ENCODE results near the gene LRRC43.
"Not testable (repeated sequence)": the region's sequence is repeated elsewhere in the genome, so short reads cannot be mapped to it uniquely, and the experiment has no call there.

LRRC43 gene

DNA sequence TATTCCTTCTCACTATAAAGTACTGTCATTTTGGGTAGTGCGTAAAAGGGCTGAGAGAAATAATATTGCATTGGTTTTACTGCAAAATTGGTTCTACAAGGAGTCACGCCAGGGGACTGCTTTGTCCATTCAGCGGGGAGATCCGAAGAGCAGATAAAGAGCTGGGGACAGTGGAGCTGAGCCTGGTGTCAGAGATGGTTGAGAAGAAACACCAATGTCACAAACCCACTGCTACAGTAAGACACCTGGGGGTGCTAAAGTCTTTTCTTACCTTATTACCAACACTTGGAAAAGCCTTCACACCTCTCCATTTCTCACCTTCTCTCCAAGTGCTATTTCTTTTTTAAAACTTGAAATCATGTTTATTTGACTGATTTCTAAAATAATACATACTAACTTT, 23.0 kb upstream of the LRRC43 start:
- no peak for DNase-seq

DNA sequence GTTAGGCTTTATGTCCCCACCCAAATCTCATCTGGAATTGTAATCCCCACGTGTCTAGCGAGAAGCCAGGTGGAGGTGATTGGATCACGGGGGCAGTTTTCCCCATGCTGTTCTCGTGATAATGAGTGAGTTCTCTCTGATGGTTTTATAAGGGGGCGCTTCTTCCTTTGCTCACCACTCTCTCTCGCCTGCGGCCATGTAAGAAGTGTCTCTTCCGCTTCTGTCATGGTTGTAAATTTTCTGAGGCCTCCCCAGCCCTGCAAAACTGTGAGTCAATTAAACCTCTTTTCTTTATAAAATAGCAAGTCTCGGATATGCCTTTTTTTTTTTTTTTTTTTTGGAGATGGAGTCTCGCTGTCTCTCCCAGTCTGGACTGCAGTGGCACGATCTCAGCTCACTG, 22.2 kb upstream of the LRRC43 start:
- DNase-seq = no peak

DNA sequence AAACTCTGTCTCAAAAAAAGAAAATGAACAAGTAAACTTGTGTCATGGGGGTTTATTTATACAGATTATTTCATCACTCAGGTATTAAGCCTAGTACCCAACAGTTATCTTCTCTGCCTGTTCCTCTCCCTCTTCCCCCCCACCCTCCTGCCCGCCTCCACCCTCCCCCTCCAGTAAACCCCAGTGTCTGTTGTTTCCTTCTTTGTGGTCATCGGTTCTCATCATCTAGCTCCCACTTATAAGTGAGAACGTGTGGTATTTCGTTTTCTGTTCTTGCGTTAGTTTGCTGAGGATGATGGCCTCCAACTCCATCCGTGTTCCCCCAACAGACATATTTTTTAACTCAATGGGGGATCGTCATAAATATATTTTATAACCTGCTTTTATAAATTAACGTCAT, 21.2 kb upstream of the LRRC43 start:
- no peak for DNase-seq

DNA sequence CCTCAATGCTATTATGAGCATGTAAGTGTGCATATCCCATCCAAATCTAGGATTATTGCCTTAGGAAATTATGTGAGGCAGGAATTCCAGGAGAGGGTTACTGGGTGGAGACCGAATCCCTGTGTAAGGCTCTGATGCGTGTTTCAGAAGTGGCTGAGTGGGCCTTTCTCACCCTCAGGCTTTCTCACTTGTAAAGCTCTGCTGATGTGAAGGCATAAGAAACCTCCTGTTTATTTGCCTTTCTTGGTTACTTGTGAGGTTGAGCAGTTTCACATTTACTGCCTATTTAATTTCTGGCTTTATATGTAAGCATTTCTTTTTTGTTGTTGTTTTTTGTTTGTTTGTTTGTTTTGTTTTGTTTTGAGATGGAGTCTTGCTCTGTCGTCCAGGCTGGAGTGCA, 19.9 kb upstream of the LRRC43 start:
- DNase-seq = no peak

DNA sequence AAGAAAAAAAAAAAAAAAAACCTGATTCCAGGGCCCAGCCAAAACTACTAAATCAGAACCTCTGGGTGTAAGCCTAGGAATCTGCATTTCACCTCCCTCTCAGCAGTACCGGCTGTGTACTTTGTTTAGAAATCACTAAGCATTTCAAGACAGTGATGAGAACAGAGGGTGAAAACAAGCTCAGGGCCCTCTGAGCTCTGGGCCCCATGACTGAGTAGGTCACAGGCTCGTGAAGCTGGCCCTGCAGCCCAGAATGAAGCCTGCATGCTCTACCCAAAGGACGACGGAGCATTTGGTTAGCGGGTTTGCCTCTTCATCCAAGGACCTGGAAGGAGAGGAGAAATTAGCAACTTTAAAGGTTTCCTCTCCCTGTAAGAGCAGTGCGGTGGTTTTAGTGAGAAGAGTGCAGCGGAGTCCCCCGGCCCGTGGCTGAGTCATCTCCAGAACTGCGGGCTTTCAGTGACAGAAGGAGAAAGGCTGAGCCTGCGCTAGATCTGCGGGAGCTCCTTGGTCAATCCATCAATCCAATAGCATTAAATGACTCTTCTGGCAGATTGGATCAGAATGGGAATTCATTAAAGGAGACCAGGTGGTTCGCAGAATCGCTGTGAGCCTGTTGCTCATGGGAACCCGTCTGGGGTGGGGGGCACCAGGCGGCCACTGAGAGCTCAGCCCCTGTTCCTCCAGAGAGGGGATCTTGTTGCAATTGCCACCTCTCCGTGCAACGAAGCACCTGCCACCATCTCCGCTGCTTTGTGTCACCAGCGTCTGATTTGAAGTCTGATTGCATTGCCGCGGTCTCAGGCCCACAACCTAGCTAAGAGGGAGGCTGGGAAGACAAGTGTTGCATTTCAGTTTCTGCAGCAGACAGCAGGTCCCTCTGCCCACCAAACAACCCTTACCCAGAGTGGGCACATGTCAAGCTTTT, 16.2 kb upstream of the LRRC43 start:
- DNase-seq = no peak

DNA sequence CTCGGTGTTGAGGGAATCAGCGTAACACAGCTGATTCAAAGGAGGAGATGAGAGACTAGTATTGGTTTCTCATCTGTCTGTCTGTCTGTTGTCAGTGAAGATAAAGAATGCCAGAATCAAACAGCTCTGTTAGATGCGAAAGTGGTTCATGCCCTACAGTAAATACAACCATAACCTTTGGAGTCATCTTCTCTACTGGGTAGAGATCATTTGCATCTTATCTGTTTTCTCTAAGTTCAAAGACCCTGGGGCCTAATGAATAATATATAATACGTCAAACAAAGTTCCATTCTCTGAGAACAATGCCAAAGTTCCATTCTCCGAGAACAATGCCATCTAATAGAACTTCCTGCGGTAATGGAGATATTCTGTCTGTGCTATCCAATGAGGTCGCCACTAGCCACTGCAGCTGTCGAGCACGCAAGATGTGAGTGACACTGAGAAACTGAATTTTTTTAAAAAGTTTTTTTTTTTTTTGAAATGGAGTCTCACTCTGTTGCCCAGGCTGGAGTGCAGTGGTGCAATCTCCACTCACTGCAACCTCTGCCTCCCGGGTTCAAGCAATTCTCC, 15.5 kb upstream of the LRRC43 start:
- no peak for DNase-seq

DNA sequence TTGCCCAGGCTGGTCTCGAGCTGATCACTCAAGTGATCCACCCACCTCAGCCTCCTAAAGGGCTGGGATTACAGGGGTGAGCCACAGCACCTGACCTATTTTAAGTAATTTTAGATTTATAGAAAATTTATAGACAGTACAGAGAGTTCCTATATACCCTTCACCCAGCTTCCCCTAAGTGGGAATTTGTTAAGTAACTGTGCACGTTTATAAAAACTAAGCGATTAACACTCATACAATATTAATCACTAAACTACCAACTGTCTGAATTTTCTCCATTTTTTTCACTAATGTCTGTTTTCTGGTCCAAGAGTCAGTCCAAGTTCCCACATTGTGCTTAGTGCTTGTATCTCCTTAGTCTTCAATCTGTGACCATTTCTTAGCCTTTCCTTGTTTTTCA, 14.4 kb upstream of the LRRC43 start:
- DNase-seq = no peak

DNA sequence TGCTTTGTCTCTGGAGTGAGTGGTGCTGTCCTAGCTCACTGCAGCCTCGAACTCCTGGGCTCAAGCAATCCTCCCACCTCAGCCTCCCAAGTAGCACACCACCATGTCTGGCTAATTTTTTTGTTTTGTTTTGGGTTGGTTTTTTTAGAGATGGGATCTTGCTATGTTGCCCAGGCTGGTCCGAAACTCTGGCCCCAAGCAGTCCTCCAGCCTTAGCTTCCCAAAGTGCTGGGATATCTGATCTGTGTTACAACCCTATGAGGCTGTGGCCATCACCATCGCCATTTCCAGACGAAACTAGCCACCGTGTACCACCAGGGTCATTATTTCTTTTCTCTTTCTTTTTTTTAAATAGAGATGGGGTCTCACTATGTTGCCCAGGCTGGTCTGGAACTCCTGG, 11.5 kb upstream of the LRRC43 start:
- DNase-seq = no peak

DNA sequence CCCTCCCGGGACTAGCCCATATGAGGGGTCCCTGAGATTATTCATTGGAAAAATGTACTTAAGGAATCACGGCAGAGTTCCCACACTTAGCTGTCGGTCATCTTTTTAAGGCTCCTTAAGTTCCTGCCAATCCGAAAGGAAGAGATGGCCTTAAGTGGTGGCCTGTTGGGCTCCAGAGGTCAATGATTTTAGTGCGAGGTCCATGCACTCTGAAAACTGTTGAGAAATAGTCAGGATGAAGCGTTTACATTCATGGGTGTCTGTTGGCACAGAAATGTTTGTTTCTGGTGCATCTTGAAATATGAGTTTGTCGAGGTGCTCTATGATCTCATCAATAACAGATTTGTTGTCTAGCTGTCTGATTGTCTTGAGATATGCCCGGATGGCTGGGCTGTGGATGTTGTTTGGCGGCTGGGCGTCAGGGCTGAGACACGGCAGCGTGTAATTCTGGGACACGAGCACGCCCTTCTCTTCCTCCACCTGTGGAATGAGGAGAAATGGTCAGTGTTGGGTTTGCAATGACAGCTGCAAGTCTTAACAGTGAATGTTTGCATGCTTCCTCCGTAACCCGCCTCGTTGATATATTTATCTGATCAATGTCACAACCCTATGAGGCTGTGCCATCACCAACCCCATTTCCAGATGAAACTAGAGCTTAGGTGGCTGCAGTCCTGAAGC, 10.5 kb upstream of the LRRC43 start:
- no peak for DNase-seq

DNA sequence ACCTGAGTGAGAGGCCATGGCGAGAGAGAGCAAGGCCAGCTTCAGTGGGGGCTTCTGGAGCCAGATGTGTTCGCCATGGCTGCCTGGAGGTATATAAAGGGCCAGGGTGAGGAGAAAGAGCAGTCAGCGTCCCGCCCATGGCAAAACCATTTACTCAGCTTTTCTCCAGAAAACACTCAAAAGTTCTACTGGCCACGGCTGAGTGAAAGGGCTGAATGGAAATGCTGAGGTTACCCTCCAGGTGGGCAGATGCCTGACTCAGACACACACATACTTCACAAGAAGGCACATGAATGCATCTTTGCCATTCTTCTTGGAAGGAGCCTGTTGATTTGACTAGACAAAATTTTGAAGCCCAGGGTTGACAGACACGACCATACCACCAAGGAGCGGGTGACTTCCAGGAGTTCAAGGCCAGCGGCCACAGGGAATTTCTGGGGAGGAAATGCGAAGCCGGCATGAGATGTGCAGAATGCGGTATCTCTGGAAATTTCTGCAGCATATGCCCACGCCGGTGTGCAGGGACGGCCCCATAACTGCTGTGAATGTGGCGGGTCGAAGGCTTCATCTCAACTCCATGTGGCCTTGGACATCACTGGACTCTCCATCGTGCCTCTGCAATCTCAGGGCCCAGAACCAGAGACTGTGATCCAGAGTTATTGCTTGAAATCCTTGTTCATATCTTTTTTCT, 8.6 kb upstream of the LRRC43 start, which contains the start of gene IL31:
TSS of gene IL31 (minus strand) at position 67 of the 691 bp plus-strand sequence. CDS start at position 18, 49 bp downstream.
- DNase-seq = no peak

DNA sequence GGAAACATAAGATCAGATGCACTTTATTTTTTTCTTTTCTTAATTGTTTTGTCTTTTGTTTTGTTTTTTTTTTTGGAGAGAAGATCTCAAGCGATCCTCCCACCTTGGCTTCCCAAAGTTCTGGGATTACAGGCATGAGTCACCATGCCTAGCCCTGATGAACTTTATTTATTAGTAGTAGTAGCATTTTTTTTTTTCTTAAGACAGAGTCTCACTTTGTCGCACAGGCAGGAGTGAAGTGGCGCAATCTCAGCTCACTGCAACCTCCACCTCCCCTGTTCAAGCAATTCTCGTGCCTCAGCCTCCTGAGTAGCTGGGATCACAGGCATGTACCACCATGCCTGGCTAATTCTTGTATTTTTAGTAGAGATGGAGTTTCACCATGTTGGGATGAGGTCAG, 6.5 kb upstream of the LRRC43 start:
- DNase-seq = not testable (repeated sequence)

DNA sequence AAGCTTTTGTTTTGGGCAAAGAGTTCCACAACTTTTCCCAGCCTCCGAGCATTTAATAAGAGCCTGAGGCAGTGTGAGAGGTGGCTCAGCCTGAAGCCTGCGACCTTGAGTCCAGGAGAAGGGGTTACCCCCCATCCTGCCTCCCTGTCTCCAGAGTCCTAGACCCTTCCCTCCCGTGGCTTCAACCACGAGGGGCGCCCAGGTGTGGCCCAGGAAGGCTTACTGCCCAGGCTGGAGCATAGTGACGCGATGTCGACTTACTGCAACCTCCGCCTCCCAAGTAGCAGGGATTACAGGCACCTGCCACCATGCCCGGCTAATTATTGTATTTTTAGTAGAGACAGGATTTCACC, 641 bp downstream of the LRRC43 start:
- no peak for DNase-seq

DNA sequence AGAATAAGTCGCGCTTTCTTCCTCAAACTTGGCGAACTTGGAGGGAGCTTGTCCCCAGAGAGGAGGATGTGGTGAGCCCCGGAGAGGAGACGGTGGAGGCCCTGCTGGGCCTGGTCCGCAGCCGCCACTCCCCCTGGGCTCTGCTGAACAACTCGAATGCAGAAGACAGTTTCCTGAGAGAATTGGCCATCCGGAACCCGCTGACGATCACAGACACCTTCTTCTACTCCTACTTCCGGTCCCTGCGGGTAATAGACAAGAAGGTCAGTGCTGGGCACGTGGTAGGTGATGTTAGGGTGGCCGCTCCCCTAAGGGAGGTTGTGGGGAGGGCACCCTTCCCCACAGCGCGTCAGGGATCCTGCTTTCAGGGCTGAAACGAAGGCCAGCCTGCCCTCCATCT, 1.6 kb downstream of the LRRC43 start:
- DNase-seq = no peak

DNA sequence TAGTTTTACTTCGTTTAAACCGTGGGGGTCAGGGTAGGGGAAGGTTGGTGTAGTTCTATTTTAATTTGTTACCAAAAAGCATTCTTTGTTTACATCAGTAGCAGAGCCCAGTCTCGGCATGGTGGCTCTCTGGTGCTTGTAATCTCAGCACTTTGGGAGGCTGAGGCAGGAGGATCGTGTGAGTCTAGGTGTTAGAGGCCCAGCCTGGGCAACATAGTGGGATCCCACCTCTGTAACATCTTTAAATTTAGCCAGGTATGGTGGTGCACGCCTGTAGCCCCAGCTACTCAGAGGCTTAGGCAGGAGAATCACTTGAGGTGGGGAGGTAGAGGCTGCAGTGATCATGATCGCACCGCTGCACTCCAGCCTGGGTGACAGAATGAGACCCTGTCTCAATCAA, 2.2 kb downstream of the LRRC43 start:
- no peak for DNase-seq

DNA sequence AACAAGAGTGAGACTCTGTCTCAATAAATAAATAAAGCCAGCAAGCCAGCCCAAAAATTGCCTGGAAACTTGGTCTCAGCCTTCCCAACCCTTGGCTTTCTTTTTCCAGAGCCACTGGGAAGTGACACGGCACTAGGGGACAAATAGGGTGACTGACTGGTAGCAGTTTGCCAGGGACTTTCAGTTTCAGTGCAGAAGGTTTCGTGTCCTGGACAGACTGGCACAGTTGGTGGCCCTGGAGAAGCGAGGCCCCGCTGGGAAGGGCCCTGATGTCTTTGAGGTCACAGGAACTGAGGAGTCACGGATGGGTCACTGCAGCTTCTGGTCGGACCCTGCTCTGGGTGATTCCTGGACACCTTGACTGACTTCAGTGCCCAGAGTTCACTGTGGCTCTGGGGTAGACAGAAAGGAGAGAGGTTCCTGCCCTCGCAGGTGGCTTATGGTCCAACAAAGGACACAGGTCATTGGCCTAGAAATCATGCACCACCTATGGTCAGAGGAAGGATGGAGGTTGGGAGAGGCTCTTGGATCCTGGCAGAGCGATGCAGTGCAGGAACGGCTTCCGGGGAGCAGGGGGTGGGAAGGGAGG, 2.7 kb downstream of the LRRC43 start:
- no peak for DNase-seq

DNA sequence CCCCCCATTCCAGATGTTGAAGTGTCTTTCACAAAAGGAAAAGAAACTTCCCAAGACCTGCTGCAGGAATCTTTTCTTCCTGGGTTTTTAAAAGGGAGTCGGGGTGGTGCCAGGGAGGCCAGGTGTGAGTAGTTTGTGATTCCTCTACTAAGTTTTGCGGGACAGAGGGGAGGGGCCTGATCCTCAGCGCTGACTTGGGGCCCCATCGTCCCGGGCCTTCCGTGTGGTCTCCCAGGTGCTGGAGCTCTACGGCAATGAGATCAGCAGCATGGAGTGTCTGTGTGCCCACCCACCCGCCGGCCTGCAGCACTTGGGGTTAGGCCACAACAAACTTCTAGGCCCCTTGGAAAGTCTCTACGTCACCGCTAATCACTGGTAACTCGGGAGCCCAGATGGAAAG, 4.5 kb downstream of the LRRC43 start:
- no peak for DNase-seq

DNA sequence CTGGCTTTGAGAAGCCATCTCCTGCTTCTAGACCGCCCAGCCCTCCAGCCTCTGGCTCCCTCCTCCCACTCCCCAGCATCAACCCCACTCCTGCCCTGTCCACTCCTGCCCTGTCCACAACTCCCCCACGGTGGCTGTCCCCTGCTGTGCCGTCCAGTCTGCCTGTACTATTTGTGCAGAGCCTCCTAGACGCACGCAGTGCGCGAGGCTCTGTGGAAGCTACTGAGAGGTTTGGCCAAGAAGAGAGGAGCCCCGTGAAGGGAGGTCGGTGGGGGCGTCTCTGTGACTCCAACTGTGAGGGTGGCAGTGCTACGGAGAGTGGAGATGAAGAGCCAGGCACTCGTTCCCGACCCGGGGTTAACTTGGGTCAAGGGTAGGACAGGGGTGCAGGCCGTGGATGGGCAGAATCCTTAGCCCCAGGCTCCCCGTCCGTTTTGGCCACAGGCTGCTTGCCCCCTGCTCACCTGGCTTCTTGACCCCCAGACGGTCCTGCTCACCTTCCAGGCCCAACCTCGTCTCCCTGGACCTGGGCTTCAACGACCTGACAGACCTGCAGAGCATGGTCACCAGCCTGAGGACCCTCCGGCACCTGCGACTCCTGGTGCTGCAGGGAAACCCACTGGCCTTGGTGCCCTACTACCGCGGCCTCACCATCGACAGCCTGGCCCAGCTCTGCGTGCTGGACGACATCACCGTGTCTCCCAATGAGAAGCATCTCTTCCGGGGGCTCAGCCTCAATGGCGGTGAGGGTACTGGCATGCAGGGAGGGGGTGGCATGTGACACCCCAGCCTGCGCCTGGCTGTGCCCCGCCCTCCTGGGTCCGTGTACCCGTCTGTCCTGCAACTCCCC, 6.9 kb downstream of the LRRC43 start:
- no peak for DNase-seq

DNA sequence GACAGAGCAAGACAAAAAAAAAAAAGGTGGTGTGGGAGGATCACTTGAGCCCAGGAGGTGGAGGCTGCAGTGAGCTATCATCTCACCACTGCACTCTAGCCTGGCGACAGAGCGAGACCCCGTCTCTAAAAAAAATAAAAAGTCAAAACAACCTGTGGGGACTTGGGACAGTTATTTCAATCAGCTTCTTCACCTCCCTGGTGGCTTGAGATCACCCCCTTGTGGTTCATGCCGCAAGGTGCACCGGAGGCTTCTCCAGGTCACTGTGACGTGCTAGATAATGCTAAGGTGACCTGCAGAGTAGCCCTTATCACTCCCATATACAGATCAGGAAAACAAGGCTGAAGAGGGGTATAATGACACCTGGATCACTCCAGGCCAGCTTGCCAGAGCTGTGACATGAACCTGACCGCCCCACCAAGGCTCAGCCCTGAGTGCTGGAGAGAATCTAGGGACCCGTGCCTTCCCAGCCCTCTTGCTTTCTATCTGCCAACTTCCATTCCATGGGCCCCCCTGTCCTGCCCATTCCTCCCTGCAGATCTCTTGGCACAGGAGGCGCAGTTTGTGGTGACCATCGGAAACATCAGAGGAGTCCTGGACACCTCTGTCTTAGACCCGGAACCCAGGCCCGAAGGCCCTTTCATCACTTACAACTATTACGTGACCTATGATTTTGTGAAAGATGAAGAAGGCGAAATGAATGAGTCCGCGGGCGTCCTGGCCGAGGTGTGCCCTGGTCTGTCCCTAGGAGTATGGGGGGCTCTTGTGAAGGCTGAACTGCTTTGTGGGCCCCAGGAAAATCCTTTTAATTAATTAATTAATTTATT, 8.1 kb downstream of the LRRC43 start:
- peak; percentile 36 for DNase-seq

DNA sequence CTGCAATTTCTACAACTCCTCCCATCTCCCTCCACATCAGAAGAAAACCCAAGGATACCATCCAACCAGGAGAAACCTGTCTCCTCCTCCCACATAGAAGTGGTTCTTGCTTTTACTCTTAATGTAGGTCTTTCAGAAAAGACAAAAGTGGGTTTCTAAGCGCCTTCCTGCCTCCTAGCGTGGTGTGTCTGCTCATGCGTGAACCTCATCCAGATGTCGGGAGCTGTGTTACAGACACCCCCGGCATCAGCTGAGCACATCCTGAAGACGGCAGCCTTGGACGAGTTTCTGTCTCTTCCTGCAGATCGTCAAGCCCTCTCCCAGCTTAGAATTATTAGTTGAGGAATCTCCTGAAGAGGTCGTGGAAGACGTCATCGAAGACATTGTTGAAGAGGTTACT, 9.5 kb downstream of the LRRC43 start:
- no peak for DNase-seq

DNA sequence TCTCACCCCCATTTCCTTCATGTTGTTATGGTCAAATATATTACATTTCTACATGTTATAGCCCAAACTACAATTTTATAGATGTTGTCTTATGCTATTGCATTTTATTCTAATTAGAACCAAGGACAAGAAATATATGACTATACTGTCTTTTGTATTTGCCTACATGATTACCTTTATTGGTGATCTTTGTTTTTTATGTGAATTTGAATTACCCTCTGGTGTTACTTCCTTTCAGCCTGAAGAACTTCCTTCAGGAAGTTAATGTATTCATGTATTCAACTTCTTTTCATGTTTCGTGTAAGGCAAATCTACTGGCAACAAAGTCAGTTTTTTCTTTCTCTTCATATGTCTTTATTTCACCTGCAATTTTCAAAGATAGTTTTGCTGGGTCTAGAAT, 11.9 kb downstream of the LRRC43 start:
- DNase-seq = no peak

DNA sequence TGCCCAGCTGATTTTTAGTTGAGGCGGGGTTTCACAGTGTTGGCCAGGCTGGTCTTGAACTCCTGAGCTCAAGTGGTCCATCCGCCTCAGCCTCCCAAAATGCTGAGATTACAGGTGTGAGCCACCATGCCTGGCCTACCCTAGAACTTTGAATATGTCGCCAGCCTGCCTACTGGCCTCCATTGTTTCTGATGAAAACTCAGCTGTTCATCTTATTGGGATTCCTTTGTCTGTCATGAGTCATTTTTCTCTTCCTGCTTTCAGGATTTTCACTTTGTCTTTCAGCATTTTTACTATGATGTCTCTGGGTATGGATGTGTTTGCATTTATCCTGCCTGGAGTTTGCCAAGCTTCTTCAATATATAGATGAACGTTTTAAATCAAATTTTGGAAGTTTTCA, 12.5 kb downstream of the LRRC43 start:
- DNase-seq = no peak
